GM10847 (cell line): ENCODE data around the gene RBBP4.

Source experiments
- POLR2A ChIP-seq: IDR thresholded peaks from 2 replicates; pipeline ENCODE4 v1.6.1; 2011; ENCODE audit not compliant: insufficient read length; ENCODE audit errors: extremely low read depth

The RBBP4 gene

DNA sequence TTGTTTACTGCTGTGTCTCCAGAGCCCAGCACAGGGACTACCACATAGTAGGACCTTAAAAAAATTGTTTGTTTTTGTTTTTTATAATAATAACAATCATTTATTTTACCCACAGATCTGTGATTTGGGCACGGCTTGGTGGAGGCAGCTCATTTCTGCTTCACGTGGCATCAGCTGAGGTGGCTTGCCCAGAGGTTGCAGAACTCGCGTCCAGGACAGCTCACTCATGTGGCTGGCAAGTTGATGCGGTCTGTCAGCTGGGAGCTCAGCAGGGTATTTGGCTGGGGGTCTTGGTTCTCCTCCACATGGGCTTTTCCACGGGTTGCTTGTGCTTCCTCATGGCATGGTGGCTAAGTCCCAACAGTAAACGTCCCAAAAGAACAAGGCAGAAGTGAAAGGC lies 54.5 kb downstream of the RBBP4 start:
- TF ChIP-seq POLR2A = no peak

DNA sequence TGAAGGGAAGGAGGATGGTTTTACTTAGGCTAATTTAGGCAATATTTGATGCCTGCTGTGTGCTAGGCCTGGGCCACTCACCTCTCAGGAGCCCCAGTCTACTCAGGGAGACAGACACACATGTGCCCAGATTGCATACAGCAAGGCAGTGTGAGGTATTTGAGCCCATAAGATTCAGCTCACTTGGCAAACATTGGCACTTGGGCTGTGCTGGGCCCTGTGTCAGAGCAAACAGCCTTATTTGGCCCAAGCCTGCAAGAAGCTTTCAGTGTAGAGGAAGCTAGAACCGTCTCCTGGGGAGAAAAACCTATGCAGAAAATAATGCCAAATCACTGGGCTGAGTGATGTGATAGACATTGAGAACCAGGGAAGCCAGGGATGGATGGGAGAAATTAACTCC lies 55.5 kb downstream of the RBBP4 start:
- TF ChIP-seq POLR2A = no peak

DNA sequence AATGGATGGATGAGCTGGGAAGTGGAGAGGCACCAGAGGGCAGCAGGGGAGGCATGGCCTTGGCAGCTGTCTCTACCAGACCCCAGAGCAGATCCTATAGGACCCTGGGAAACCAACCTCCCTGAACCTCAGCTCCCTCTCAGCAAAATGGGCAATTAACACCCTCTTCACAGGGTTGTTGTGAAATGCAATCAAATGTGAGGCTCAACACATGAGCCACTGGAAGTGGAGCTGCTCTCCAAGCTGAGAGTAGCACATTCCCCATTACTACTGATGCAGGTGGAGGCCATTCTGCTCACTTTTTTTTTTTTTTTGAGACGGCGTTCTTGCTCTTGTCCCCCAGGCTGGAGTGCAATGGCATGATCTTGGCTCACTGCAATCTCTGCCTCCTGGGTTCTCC lies 58.1 kb downstream of the RBBP4 start:
- no peak for TF ChIP-seq POLR2A

DNA sequence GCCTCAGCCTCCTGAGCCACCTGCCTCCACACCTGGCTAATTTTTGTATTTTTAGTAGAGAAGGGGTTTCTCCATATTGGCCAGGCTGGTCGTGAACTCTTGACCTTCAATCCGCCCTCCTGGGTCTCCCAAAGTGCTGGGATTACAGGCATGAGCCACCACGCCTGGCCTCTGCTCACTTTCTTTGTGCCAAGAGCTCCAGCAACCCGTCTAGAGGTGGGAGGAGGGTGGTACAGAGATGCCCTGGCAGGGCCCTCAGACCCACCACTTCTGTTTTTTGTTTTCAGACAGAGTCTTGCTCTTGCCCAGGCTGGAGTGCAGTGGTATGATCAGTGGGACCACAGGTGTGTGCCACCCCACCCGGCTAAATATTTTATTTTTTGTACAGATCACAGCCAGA lies 58.5 kb downstream of the RBBP4 start:
- no peak for TF ChIP-seq POLR2A

DNA sequence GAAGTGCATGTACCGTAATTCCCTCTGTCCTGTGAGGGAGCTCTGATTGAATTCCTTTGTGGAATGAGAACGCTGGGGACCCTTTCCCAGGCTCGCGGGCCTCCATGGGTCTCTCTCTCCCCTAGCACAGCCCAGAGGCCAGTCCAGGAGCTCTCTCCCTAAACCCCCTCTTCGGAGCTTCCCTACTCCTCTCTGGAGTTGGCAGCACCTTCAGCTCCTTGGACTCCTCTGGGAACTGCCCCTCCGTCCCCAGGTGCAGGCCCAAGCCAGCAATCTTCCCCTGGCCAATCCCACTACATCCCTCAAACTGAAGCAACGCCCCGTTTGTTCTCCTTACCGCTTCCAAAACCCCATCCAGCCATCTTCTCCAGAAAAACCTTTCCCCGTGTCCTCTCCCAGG lies 62.1 kb downstream of the RBBP4 start:
- no peak for TF ChIP-seq POLR2A

DNA sequence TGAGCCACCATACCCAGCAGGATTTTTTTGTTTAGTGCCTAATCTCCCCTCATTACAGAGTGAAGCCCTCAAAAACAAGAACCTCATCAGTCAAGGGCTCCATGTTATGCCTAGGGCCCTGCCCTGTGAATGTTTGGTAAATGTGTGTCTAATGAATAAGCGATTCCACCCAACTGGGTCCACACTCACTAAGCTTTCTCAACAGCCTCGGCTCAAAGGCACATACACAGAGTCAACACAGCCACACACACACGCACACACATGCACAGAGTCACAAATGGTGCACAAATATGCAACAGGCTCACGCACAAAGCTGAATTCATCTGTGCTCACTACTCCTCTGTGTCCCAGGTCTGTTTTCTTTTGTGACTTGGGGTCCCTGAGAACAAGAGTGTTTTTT lies 63.3 kb downstream of the RBBP4 start:
- TF ChIP-seq POLR2A = no peak

DNA sequence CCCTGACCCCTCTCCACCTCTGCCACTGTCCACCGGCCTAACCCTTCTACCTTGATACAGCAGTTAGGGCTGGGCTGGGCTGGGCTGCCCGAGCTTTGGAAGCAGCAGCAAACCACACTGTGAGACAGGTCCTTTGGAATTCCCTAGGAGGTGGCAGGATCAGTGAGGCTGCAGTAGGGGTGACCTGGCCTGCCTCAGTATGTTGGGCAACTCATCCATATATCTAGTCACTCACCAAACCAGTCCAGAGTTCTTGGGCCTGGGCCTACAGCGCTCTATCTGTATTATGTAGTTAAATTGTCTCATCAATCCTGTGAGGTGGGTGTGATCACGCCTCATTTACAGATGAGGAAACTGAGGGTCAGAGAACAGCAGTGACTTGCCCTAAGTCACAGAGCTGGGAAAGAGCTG lies 64.9 kb downstream of the RBBP4 start:
- no peak for TF ChIP-seq POLR2A

DNA sequence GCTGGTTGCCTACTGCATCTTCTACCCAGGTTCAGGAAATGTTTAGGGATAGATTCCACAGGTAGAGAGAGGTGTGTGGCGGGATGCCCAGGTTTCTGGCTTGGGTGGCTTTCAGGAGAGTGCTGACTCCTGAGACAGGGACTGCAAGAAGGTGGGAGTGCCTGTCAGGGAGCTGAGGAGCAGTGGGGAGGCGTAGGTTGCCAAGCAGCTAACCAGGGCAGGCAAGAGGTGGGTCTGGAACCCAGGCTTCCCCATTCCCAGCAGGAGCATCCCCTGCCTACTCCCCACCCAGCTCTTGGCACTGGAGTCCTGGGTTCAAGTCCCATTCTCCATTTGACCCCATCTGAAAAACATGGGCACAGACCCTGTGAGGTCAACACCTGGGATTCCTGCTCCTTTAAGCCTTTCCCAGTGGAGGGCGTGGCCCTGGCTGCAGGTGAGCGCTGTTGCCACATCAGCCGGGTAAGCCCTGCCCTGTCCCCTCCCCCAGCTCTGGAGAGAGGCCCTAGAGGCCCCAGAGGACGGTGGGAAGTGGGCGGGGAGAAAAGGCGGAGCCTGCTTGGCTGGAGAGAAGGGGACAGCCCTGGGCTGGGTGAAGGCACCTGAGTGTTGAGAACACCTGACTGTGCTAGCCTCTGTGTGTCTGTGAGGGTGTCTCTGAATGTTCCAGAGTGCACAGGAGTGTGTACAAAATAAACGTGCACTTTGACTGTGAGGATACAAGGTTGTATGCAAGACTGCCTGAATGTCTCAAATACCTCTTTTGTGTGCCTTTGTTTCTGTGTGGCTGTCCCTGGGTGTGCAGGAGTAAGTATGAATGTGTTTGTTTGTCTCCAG lies 65.5 kb downstream of the RBBP4 start:
- no peak for TF ChIP-seq POLR2A

DNA sequence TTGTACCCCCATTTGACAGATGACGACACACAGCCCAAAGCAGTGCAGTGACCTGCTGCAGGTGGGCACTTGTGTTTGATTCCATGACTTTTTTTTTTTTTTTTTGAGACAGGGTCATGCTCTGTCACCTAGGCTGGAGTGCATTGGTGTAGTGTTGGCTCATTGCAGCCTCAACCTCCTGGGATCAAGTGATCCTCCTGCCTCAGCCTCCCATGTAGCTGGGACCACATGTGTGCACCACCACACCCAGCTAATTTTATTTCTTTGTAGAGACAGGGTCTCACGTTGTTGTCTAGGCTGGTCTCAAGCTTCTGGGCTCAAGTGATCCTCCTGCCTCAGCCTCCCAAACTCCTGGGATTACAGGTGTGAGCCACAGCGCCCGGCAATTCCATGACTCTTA lies 66.5 kb downstream of the RBBP4 start:
- no peak for TF ChIP-seq POLR2A

DNA sequence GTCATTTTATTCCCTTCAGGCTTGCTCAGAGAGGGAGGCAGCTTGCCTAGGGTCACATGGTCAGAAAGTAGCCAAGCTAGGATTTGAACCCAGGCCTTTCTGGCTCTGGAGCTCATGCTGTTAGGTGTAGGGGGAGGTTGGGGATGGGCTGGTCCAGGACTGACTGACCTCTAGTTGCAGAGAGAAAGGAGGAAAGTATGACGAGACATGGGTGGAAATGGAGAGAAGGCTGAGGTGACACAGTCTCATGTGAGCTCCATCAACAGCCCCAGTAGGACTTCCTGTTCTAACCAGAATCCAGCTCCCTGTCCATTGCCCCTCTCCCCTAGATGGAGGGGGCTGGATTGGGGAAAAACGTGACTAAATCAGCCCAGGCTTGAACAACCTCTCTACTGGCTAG lies 67.0 kb downstream of the RBBP4 start:
- TF ChIP-seq POLR2A = no peak

DNA sequence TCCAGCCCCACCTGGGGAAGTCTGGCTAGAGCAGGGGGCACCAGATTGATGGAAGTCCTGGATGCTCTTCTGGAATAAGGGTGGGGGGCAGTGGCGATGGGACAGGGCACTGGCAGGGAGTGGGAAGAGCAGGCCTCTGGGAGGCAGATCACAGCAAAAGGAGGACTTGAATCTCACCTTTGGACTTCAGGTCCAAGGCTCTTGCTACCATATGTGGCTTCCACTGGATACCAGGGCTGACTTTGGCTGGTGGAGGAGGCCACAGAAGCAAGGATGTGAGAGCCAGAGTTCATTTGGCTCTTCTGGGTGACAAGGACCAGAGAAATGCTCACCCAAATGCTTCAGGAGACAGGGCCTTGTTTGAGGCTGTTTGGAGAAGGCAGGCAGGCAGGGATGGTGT lies 67.5 kb downstream of the RBBP4 start:
- no peak for TF ChIP-seq POLR2A

DNA sequence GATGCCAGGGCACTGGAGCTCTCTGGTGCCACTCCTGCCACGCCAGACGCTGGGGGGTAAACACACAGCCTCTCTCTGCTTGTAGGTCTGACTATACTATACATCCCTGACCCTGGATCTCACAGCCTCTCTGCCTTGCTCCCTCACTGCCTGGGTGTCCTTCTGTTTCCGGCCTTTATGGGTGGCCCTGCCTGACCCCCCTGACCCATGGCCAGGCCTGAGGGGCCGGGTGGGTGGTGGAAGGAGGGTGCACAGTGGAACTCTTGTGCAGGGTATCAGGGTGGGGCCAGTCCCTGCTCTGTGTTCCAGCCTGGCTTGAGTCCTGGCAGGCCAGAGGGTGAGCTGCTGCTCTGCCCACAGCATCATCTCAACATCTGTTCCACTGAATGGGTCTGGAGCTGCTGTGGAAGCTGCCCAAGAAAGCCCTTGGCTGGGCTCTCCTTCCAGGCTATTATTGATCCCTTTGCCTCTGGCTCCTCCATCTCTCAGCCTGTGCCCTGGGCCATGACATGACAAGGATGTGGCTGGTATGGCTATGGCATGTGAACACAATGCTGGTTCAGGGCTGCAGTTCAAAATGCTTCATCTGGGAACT lies 68.8 kb downstream of the RBBP4 start:
- no peak for TF ChIP-seq POLR2A

DNA sequence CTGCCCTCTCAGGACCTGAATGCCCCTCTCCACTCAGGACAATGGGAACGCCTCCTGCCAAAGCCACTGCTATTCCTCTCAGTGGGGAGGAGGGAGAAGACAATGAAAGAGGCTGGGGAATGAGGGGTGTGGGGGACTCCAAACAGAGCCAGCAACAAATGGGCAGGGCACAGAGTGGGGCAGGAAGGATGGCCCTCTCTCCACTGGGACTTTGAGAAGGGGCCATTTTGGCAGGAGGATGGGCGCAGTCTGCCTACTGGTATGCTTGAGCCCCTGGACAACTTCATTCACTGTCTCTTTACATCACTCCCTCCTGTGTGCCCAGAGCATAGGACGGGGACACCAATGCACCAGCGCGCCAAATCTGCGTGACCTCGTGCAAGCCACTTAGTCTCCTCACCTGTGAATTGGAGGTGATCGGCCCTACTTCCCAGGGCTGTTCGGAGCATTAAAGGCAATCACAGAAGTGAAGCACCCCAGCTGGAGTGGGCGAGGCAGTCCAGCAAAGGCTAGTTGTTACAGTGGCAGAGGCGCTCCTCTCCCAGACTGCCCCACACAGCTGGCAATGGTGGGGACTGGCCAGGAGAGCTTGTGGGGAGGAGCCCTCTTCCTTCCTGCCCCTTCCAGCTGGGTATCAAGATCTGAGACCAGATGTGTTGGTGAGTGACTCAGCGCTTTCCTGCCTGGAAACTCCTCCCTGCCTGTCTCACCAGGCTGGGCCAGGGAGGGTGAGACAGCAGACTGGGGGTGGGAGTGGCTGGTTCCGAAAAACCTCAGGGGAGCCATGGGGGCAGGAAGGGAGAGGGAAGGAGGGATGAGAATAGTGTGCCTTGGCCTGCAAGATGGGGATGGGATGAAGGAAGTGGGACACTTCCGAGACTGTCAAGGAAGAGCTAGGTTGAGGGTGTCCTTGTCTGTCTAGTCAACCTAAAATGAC lies 73.9 kb downstream of the RBBP4 start:
- TF ChIP-seq POLR2A = no peak

DNA sequence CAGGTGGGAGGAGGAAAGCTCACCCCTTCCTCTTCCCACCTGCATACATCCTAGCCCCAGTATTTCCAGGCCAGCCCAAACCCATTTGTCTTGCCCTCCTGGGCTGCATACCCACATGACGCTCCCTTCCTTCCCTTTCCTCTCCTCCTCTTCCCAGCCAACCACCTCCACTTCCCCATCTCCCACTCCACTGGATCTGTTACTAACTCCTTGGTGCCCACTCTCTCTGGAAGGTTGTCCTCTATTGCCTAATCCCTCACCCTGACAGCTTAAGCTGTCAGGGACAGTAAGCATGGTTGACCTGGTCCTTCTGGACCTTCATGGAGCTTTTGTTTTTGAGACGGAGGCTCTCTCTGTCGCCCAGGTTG lies 74.6 kb downstream of the RBBP4 start:
- no peak for TF ChIP-seq POLR2A

DNA sequence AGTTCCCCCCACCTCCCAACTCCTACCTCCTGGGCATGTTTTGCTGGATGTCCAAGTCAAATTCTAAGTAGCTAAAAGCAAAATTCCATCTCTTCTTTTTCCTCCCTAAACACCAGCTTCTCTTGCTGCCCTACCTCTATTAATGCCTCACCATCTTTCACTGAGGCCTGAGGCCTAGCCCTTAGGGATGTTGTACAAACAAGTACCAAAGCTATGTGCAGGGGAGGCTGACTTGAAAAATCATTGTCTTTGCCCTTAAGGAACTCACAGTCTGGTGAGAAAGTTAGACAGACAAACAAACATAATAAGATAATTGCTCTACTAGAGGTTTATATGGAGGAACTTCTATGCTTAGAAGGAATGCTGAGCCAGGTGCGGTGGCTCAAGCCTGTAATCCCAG lies 76.9 kb downstream of the RBBP4 start:
- no peak for TF ChIP-seq POLR2A

DNA sequence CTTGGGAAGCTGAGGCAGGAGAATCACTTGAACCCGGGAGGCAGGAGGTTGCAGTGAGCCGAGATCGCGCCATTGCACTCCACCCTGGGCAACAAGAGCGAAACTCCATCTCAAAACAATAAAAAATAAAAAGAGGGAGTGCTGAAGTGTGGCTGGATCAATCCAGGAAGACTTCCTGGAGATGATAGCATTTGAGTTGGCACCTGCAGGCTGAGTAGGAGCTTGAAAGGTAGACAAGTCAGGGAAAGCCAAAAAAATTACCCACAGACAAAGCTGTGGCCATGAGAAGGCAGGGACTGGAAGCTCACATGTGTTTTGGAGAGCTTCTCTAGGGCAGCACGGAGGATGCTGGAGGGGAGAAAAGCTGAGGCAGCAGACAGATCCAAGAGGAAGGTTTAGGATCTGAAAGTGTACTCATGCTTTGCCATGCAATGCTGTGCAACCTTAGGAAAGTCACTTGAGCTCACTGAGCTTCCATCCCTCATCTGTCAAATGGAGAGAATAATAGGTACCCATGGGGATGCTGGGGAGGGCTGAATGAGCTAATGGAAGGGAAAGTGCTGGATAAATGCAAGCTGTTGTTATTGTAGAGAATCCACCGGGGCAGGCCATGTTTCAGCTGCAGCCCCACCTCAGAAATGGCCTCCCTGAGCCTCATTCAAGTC lies 77.5 kb downstream of the RBBP4 start:
- no peak for TF ChIP-seq POLR2A
